Measurements from ENCODE around the gene TMEM9B.
A peak's percentile ranks its signal among the peaks of the same experiment; 100 is the strongest.

Gene TMEM9B

GRCh38 chr11:8930456-8931175, 33.6 kb downstream of the TMEM9B start:
- DNase-seq (ENCODE audit: low read depth in 2 of 2) = no peak

- no peak for DNase-seq (ENCODE audit: low read depth in 2 of 2)
Measured at GRCh38 chr11:8928981-8929615, 35.1 kb downstream of the TMEM9B start.

GRCh38 chr11:8928205-8928604, 36.0 kb downstream of the TMEM9B start:
- no peak for DNase-seq (ENCODE audit: low read depth in 2 of 2)

GRCh38 chr11:8927233-8927632, 37.0 kb downstream of the TMEM9B start:
- no peak for DNase-seq (ENCODE audit: low read depth in 2 of 2)

- DNase-seq (ENCODE audit: low read depth in 2 of 2) = no peak
Measured at GRCh38 chr11:8926236-8926635, 38.0 kb downstream of the TMEM9B start.

GRCh38 chr11:8925711-8926110, 38.5 kb downstream of the TMEM9B start:
- DNase-seq (ENCODE audit: low read depth in 2 of 2) = no peak

GRCh38 chr11:8922691-8923090, 41.6 kb downstream of the TMEM9B start:
- DNase-seq (ENCODE audit: low read depth in 2 of 2) = no peak

- no peak for DNase-seq (ENCODE audit: low read depth in 2 of 2)
Measured at GRCh38 chr11:8917157-8917825, 47.0 kb downstream of the TMEM9B start.

GRCh38 chr11:8914661-8915018, 49.6 kb downstream of the TMEM9B start:
- DNase-seq (ENCODE audit: low read depth in 2 of 2) = no peak

- no peak for DNase-seq (ENCODE audit: low read depth in 2 of 2)
Measured at GRCh38 chr11:8913961-8914660, 50.1 kb downstream of the TMEM9B start.

GRCh38 chr11:8911029-8911823, 53.0 kb downstream of the TMEM9B start, which contains the start of gene AKIP1:
TSS of gene AKIP1 (plus strand) at chr11:8911189. CDS start at chr11:8911450, 261 bp downstream.
- peak; percentile 49 to 62 for DNase-seq (ENCODE audit: low read depth in 2 of 2)

GRCh38 chr11:8910649-8911026, 53.6 kb downstream of the TMEM9B start:
- DNase-seq (ENCODE audit: low read depth in 2 of 2) = no peak

GRCh38 chr11:8908099-8908498, 56.1 kb downstream of the TMEM9B start:
- DNase-seq (ENCODE audit: low read depth in 2 of 2) = no peak

GRCh38 chr11:8907116-8907515, 57.1 kb downstream of the TMEM9B start:
- no peak for DNase-seq (ENCODE audit: low read depth in 2 of 2)

- DNase-seq (ENCODE audit: low read depth in 2 of 2) = no peak
Measured at GRCh38 chr11:8905528-8906165, 58.6 kb downstream of the TMEM9B start.

- DNase-seq (ENCODE audit: low read depth in 2 of 2) = no peak
Measured at GRCh38 chr11:8899119-8899753, 65.0 kb downstream of the TMEM9B start.

Data from stimulated activated CD8-positive, alpha-beta memory T cell treated with anti-CD3 and anti-CD28 coated beads, Interleukin-2, amount 100 ng/mL, for 1 hour (primary cell).